Naive B cell (primary cell): Measurements from ENCODE around the gene S100A2. TPM values are rescaled to one million over a fixed set of nuclear protein-coding genes. Genes with fewer than 3 reads are reported as not detected.
"Not testable (repeated sequence)": the region's sequence is repeated elsewhere in the genome, so short reads cannot be mapped to it uniquely, and the experiment has no call there.

ENCODE experiments used
- ATAC-seq, 2 donors: fragments of 150-1000 bp; cut with Tn5 transposase; 2 replicates each; pipeline ENCODE4 v1.10.0; 2021; ENCODE audit warnings: low read depth in 2 of 2, mild to moderate bottlenecking in 2 of 2, moderate library complexity in 2 of 2
- DNase-seq: peaks from one replicate; pipeline ENCODE4 v3.0.0; 2022
- H3K27ac Mint-ChIP-seq, 6 donors: one replicate each; pipeline ENCODE4 v1.8.0; 2020 to 2022; ENCODE audit warnings: mild to moderate bottlenecking in 6 of 6, mixed read lengths in 6 of 6, moderate library complexity in 5 of 6, inconsistent platforms in 2 of 6
- H3K27me3 Mint-ChIP-seq, 3 donors: one replicate each; pipeline ENCODE4 v1.8.0; 2021 to 2022; ENCODE audit warnings: mixed read lengths in 3 of 3, mild to moderate bottlenecking in 1 of 3
- H3K36me3 Mint-ChIP-seq, 2 donors: one replicate each; pipeline ENCODE4 v1.8.0; 2020 to 2022; ENCODE audit warnings: mixed read lengths in 2 of 2, inconsistent platforms in 1 of 2, mild to moderate bottlenecking in 1 of 2
- H3K4me1 Mint-ChIP-seq, 3 donors: one replicate each; pipeline ENCODE4 v1.8.0; 2020 to 2022; ENCODE audit warnings: mixed read lengths in 3 of 3, inconsistent platforms in 1 of 3, mild to moderate bottlenecking in 1 of 3, moderate library complexity in 1 of 3
- H3K4me3 Mint-ChIP-seq, 8 donors: one replicate each; pipeline ENCODE4 v1.8.0; 2020 to 2022; ENCODE audit warnings: mild to moderate bottlenecking in 8 of 8, mixed read lengths in 8 of 8, moderate library complexity in 8 of 8, inconsistent platforms in 2 of 8
- H3K9me3 Mint-ChIP-seq, 7 donors: one replicate each; pipeline ENCODE4 v1.8.0; 2020 to 2022; ENCODE audit warnings: mixed read lengths in 7 of 7, mild to moderate bottlenecking in 5 of 7, inconsistent platforms in 2 of 7, moderate library complexity in 1 of 7
- polyA plus RNA-seq, 6 donors: library from polyadenylated mRNA; unstranded; fragments of 300-500 nt; fragmentation: Illumina TruSeq; gene quantifications; one replicate each; pipeline ENCODE4 v1.2.3, GENCODE V29; 2021; ENCODE audit warnings: low read depth in 6 of 6

S100A2 gene
- polyA plus RNA-seq, 6 donors from 2014 or later: not detected

- peaks cover 0 to 27% (median 22%) of the 10 kb centered on the region in 3 donors for H3K27me3 Mint-ChIP-seq
- DNase-seq: no peak
Observed at GRCh38 chr1:153567621-153568366, 2.1 kb upstream of the S100A2 start.

GRCh38 chr1:153566414-153567371 is 1.0 kb upstream of the S100A2 start:
- H3K4me3 Mint-ChIP-seq: peak overlapping the region in 2 of 8 donors; percentile 34 to 36
- no peak for DNase-seq
- ATAC-seq: peak; percentile 21 to 22
- H3K4me1 Mint-ChIP-seq: peaks cover 20 to 26% (median 24%) of the 10 kb centered on the region in 3 donors
- H3K36me3 Mint-ChIP-seq: no peaks in the 10 kb centered on the region
- peaks cover 0 to 24% (median 17%) of the 10 kb centered on the region in 3 donors for H3K27me3 Mint-ChIP-seq
- H3K9me3 Mint-ChIP-seq: no peaks in the 10 kb centered on the region
- H3K27ac Mint-ChIP-seq: peak overlapping the region in 3 of 6 donors; percentile 68 to 79 (median 74)

More at GRCh38 chr1:153567621-153568366, 2.1 kb upstream of the S100A2 start:
- peak overlapping the region in 2 of 6 donors; percentile 49 to 61 for H3K27ac Mint-ChIP-seq
- no peaks in the 10 kb centered on the region for H3K9me3 Mint-ChIP-seq
- H3K4me1 Mint-ChIP-seq: peaks cover 25 to 30% (median 29%) of the 10 kb centered on the region in 3 donors
- H3K4me3 Mint-ChIP-seq: peak overlapping the region in 1 of 8 donors; percentile 51
- no peaks in the 10 kb centered on the region for H3K36me3 Mint-ChIP-seq
- ATAC-seq: no peak

- H3K27ac Mint-ChIP-seq: no peak overlapping the region
- H3K4me1 Mint-ChIP-seq: peaks cover 20 to 26% (median 24%) of the 10 kb centered on the region in 3 donors
- no peaks in the 10 kb centered on the region for H3K9me3 Mint-ChIP-seq
- H3K27me3 Mint-ChIP-seq: no peaks in the 10 kb centered on the region
- H3K36me3 Mint-ChIP-seq: no peaks in the 10 kb centered on the region
- ATAC-seq (no peak), DNase-seq (no peak)
- no peak overlapping the region for H3K4me3 Mint-ChIP-seq
Observed at GRCh38 chr1:153563991-153564390, 1.7 kb downstream of the S100A2 start.

GRCh38 chr1:153563483-153563901 is 2.2 kb downstream of the S100A2 start:
- Mint-ChIP-seq H3K4me3 (no peak overlapping the region), H3K27ac (no peak overlapping the region), H3K9me3 (no peaks in the 10 kb centered on the region), H3K36me3 (no peaks in the 10 kb centered on the region), H3K4me1 (peaks cover 17 to 22% (median 21%) of the 10 kb centered on the region in 3 donors), H3K27me3 (no peaks in the 10 kb centered on the region)
- no peak for ATAC-seq
- no peak for DNase-seq

- H3K27ac Mint-ChIP-seq, H3K36me3 Mint-ChIP-seq, ATAC-seq, H3K27me3 Mint-ChIP-seq, H3K4me3 Mint-ChIP-seq, H3K9me3 Mint-ChIP-seq, DNase-seq: not testable (repeated sequence)
- H3K4me1 Mint-ChIP-seq: peaks cover 12 to 19% (median 13%) of the 10 kb centered on the region in 3 donors
Observed at GRCh38 chr1:153562021-153562420, 3.6 kb downstream of the S100A2 start.

GRCh38 chr1:153561466-153561985 is 4.1 kb downstream of the S100A2 start:
- no peaks in the 10 kb centered on the region for H3K9me3 Mint-ChIP-seq
- no peak overlapping the region for H3K4me3 Mint-ChIP-seq
- no peak overlapping the region for H3K27ac Mint-ChIP-seq
- H3K4me1 Mint-ChIP-seq: peaks cover 8 to 15% (median 9%) of the 10 kb centered on the region in 3 donors
- no peak for ATAC-seq
- no peaks in the 10 kb centered on the region for H3K36me3 Mint-ChIP-seq
- no peaks in the 10 kb centered on the region for H3K27me3 Mint-ChIP-seq
- DNase-seq: no peak

- Mint-ChIP-seq H3K27me3 (no peaks in the 10 kb centered on the region), H3K9me3 (no peaks in the 10 kb centered on the region), H3K4me1 (peaks cover 3 to 9% (median 4%) of the 10 kb centered on the region in 3 donors), H3K4me3 (no peak overlapping the region), H3K36me3 (no peaks in the 10 kb centered on the region), H3K27ac (no peak overlapping the region)
- DNase-seq (no peak), ATAC-seq (no peak)
Observed at GRCh38 chr1:153560771-153561465, 4.7 kb downstream of the S100A2 start.

GRCh38 chr1:153560241-153560640 is 5.4 kb downstream of the S100A2 start:
- no peaks in the 10 kb centered on the region for H3K27me3 Mint-ChIP-seq
- DNase-seq (no peak), ATAC-seq (no peak)
- H3K4me3 Mint-ChIP-seq: no peak overlapping the region
- H3K9me3 Mint-ChIP-seq: no peaks in the 10 kb centered on the region
- no peak overlapping the region for H3K27ac Mint-ChIP-seq
- H3K4me1 Mint-ChIP-seq: peaks cover 0 to 2% (median 0%) of the 10 kb centered on the region in 3 donors
- H3K36me3 Mint-ChIP-seq: no peaks in the 10 kb centered on the region

- DNase-seq: no peak
- no peak for ATAC-seq
- Mint-ChIP-seq H3K4me3 (no peak overlapping the region), H3K36me3 (no peaks in the 10 kb centered on the region), H3K27ac (no peak overlapping the region), H3K27me3 (peaks cover 0 to 3% (median 0%) of the 10 kb centered on the region in 3 donors), H3K9me3 (no peaks in the 10 kb centered on the region), H3K4me1 (peaks cover 0 to 4% (median 0%) of the 10 kb centered on the region in 3 donors)
Observed at GRCh38 chr1:153557877-153558276, 7.8 kb downstream of the S100A2 start.

GRCh38 chr1:153556348-153556747 is 9.3 kb downstream of the S100A2 start:
- Mint-ChIP-seq H3K4me1 (peaks cover 0 to 4% (median under 1%) of the 10 kb centered on the region in 3 donors), H3K27ac (peak overlapping the region in 2 of 6 donors; percentile 43 to 44), H3K27me3 (peaks cover 0 to 3% (median 0%) of the 10 kb centered on the region in 3 donors), H3K36me3 (no peaks in the 10 kb centered on the region), H3K9me3 (no peaks in the 10 kb centered on the region), H3K4me3 (no peak overlapping the region)
- no peak for DNase-seq
- no peak for ATAC-seq

- Mint-ChIP-seq H3K4me1 (peaks cover 0 to 8% (median 4%) of the 10 kb centered on the region in 3 donors), H3K4me3 (no peak overlapping the region), H3K27ac (no peak overlapping the region), H3K36me3 (no peaks in the 10 kb centered on the region), H3K9me3 (no peaks in the 10 kb centered on the region), H3K27me3 (peaks cover 3 to 13% (median 13%) of the 10 kb centered on the region in 3 donors)
- no peak for ATAC-seq
- DNase-seq: no peak
Observed at GRCh38 chr1:153553830-153554541, 11.7 kb downstream of the S100A2 start.

GRCh38 chr1:153553096-153553495 is 12.5 kb downstream of the S100A2 start:
- peak overlapping the region in 2 of 6 donors; percentile 49 to 69 for H3K27ac Mint-ChIP-seq
- no peaks in the 10 kb centered on the region for H3K9me3 Mint-ChIP-seq
- no peaks in the 10 kb centered on the region for H3K36me3 Mint-ChIP-seq
- peaks cover 3 to 13% (median 13%) of the 10 kb centered on the region in 3 donors for H3K27me3 Mint-ChIP-seq
- DNase-seq (no peak), ATAC-seq (no peak)
- H3K4me1 Mint-ChIP-seq: peaks cover 0 to 14% (median 4%) of the 10 kb centered on the region in 3 donors
- no peak overlapping the region for H3K4me3 Mint-ChIP-seq
